Lower lobe of right lung (tissue), 2 donors: ENCODE data around the gene FAM78A. TPM values are rescaled to one million over a fixed set of nuclear protein-coding genes. Genes with fewer than 3 reads are reported as not detected.
"Not testable (repeated sequence)": the region's sequence is repeated elsewhere in the genome, so short reads cannot be mapped to it uniquely, and the experiment has no call there.

Experiments used
- ATAC-seq, 2 donors: fragments of 200-7000 bp; cut with Tn5 transposase; one replicate each; pipeline ENCODE4 v1.9.1; 2020 to 2022; ENCODE audit warnings: mild to moderate bottlenecking in 2 of 2, moderate library complexity in 2 of 2
- DNase-seq: peaks from one replicate; pipeline ENCODE4 v3.0.0-alpha.2; 2020
- H3K27ac ChIP-seq: fragments of 200-600 bp; one replicate; pipeline ENCODE4 v1.8.0; 2022
- H3K27me3 ChIP-seq: fragments of 200-600 bp; one replicate; pipeline ENCODE4 v1.8.0; 2022; ENCODE audit warnings: low read depth
- H3K36me3 ChIP-seq: fragments of 200-600 bp; one replicate; pipeline ENCODE4 v1.8.0; 2022; ENCODE audit warnings: mild to moderate bottlenecking
- H3K4me1 ChIP-seq: fragments of 200-600 bp; one replicate; pipeline ENCODE4 v1.8.0; 2022
- H3K4me3 ChIP-seq: fragments of 200-600 bp; one replicate; pipeline ENCODE4 v1.8.0; 2022; ENCODE audit warnings: mild to moderate bottlenecking
- H3K9me3 ChIP-seq: fragments of 200-600 bp; one replicate; pipeline ENCODE4 v1.8.0; 2022
- CTCF ChIP-seq: fragments of 200-600 bp; IDR thresholded peaks from one replicate; pipeline ENCODE4 v1.8.0; 2022; ENCODE audit warnings: antibody characterized with exemption, mild to moderate bottlenecking
- intact Hi-C: fragments of 100-400 bp; cut with DNase I; formaldehyde crosslinking; loops from one replicate; pipeline ENCODE4 v1.11.0; 2022
- total RNA-seq: library from RNA; stranded (reverse); fragmentation: NEBNext Ultra II Directional; extraction: Animal tissue kit (Norgen Biotek cat#: 25700); gene quantifications from one replicate; pipeline ENCODE4 v1.2.1, GENCODE V29; 2021
- donor health status: DM: no; HTN: yes; CAD: no; lungs with severe emphysema.

Gene FAM78A
- total RNA-seq, 1 donor from 2014 or later: 18.3 TPM

GRCh38 chr9:131274674-131275331 lies 1.5 kb downstream of the FAM78A start:
- H3K36me3 ChIP-seq: no peaks in the 10 kb centered on the region
- H3K4me1 ChIP-seq: peaks cover 45% of the 10 kb centered on the region
- H3K9me3 ChIP-seq: no peaks in the 10 kb centered on the region
- intact Hi-C loops: no loop called here
- ATAC-seq (peak; percentile 41 to 56), DNase-seq (peak; percentile 80)
- H3K27ac ChIP-seq: peak overlapping the region; percentile 89
- H3K27me3 ChIP-seq: peaks cover 3% of the 10 kb centered on the region
- H3K4me3 ChIP-seq: peak overlapping the region; percentile 76
- no peak for TF ChIP-seq CTCF

- peak overlapping the region; percentile 76 for H3K4me3 ChIP-seq
- H3K36me3 ChIP-seq: no peaks in the 10 kb centered on the region
- ATAC-seq: peak; percentile 2 to 8
- intact Hi-C loops: no loop called here
- H3K9me3 ChIP-seq: no peaks in the 10 kb centered on the region
- no peak for DNase-seq
- peak overlapping the region; percentile 89 for H3K27ac ChIP-seq
- H3K4me1 ChIP-seq: peaks cover 51% of the 10 kb centered on the region
- TF ChIP-seq CTCF: no peak
- H3K27me3 ChIP-seq: peaks cover 3% of the 10 kb centered on the region
Observed at GRCh38 chr9:131273856-131274673, 2.2 kb downstream of the FAM78A start.

GRCh38 chr9:131273146-131273855 lies 3.0 kb downstream of the FAM78A start:
- peaks cover 49% of the 10 kb centered on the region for H3K4me1 ChIP-seq
- ATAC-seq (no peak), DNase-seq (peak; percentile 68)
- peak overlapping the region; percentile 89 for H3K27ac ChIP-seq
- peak overlapping the region; percentile 76 for H3K4me3 ChIP-seq
- no peaks in the 10 kb centered on the region for H3K9me3 ChIP-seq
- peaks cover 3% of the 10 kb centered on the region for H3K27me3 ChIP-seq
- intact Hi-C loops: no loop called here
- no peak for TF ChIP-seq CTCF
- H3K36me3 ChIP-seq: no peaks in the 10 kb centered on the region

- Histone ChIP-seq H3K4me1 (peaks cover 54% of the 10 kb centered on the region), H3K36me3 (no peaks in the 10 kb centered on the region), H3K9me3 (no peaks in the 10 kb centered on the region), H3K27ac (peak overlapping the region; percentile 89), H3K27me3 (peaks cover 3% of the 10 kb centered on the region), H3K4me3 (no peak overlapping the region)
- TF ChIP-seq CTCF: no peak
- DNase-seq (no peak), ATAC-seq (no peak)
- intact Hi-C loops: no loop called here
Observed at GRCh38 chr9:131272212-131272611, 4.1 kb downstream of the FAM78A start.

- Histone ChIP-seq H3K27me3 (peaks cover 3% of the 10 kb centered on the region), H3K9me3 (no peaks in the 10 kb centered on the region), H3K4me1 (peaks cover 61% of the 10 kb centered on the region), H3K36me3 (no peaks in the 10 kb centered on the region), H3K4me3 (peak overlapping the region; percentile 36), H3K27ac (peak overlapping the region; percentile 89)
- ATAC-seq: no peak
- DNase-seq: no peak
- intact Hi-C loops: no loop called here
- TF ChIP-seq CTCF: no peak
Observed at GRCh38 chr9:131271506-131271931, 4.8 kb downstream of the FAM78A start.

GRCh38 chr9:131271016-131271273 lies 5.4 kb downstream of the FAM78A start:
- peak overlapping the region; percentile 36 for H3K4me3 ChIP-seq
- H3K27me3 ChIP-seq, H3K9me3 ChIP-seq, intact Hi-C loops, DNase-seq, ATAC-seq, H3K36me3 ChIP-seq: not testable (repeated sequence)
- H3K4me1 ChIP-seq: peaks cover 66% of the 10 kb centered on the region
- peak overlapping the region; percentile 89 for H3K27ac ChIP-seq
